H9 (cell line): ENCODE results near the gene METRN. TPM values are rescaled to one million over a fixed set of nuclear protein-coding genes. Genes with fewer than 3 reads are reported as not detected.

Experiments used
- DNase-seq: peaks from one replicate; pipeline ENCODE4 v3.0.0-alpha.2; 2017
- H2AFZ ChIP-seq: one replicate; pipeline ENCODE4 v1.6.1; 2013; ENCODE audit warnings: mild to moderate bottlenecking, low read length, control low read depth, moderate library complexity
- H2AK5ac ChIP-seq: 2 replicates; pipeline ENCODE4 v1.6.1; 2013; ENCODE audit warnings: low read length, control low read depth, mixed read lengths; ENCODE audit not compliant: insufficient read length
- H2BK120ac ChIP-seq: one replicate; pipeline ENCODE4 v1.6.1; 2013; ENCODE audit warnings: low read depth, mild to moderate bottlenecking, low read length, control low read depth, inconsistent platforms; ENCODE audit not compliant: poor library complexity, severe bottlenecking
- H2BK12ac ChIP-seq: 2 replicates; pipeline ENCODE4 v1.6.1; 2013; ENCODE audit warnings: low read length, control low read depth, mixed read lengths, low read depth; ENCODE audit not compliant: insufficient read length
- H2BK15ac ChIP-seq: 2 replicates; pipeline ENCODE4 v1.6.1; 2013; ENCODE audit warnings: low read depth, low read length, control low read depth
- H2BK20ac ChIP-seq: one replicate; pipeline ENCODE4 v1.6.1; 2013; ENCODE audit warnings: low read depth, mild to moderate bottlenecking, low read length, control low read depth, inconsistent platforms; ENCODE audit not compliant: poor library complexity, severe bottlenecking
- H2BK5ac ChIP-seq: 2 replicates; pipeline ENCODE4 v1.6.1; 2013; ENCODE audit warnings: low read length, control low read depth, mixed read lengths; ENCODE audit not compliant: insufficient read length
- H3K14ac ChIP-seq: 2 replicates; pipeline ENCODE4 v1.6.1; 2013; ENCODE audit warnings: low read length, control low read depth; ENCODE audit not compliant: insufficient read depth
- H3K18ac ChIP-seq: 2 replicates; pipeline ENCODE4 v1.6.1; 2013; ENCODE audit warnings: low read depth, mild to moderate bottlenecking, mixed read lengths, low read length, control low read depth; ENCODE audit not compliant: insufficient read length
- H3K23ac ChIP-seq: 2 replicates; pipeline ENCODE4 v1.6.1; 2013; ENCODE audit warnings: low read length, control low read depth, mixed read lengths, low read depth; ENCODE audit not compliant: insufficient read length
- H3K23me2 ChIP-seq: 2 replicates; pipeline ENCODE4 v1.6.1; 2013; ENCODE audit warnings: low read depth, mild to moderate bottlenecking, mixed read lengths, low read length, control low read depth; ENCODE audit not compliant: insufficient read length, poor library complexity, severe bottlenecking
- H3K27ac ChIP-seq: 2 replicates; pipeline ENCODE4 v1.5.1; 2013; ENCODE audit warnings: low read length, control low read depth, mixed read lengths, low read depth; ENCODE audit not compliant: insufficient read length
- H3K27me3 ChIP-seq: 2 replicates; pipeline ENCODE4 v1.6.1; 2013; ENCODE audit warnings: low read length, control low read depth, inconsistent platforms; ENCODE audit not compliant: insufficient read depth
- H3K4ac ChIP-seq: 2 replicates; pipeline ENCODE4 v1.6.1; 2013; ENCODE audit warnings: low read depth, mild to moderate bottlenecking, control low read depth, inconsistent platforms, low read length, moderate library complexity
- H3K4me1 ChIP-seq: 2 replicates; pipeline ENCODE4 v1.6.1; 2013; ENCODE audit warnings: low read length, control low read depth, inconsistent platforms; ENCODE audit not compliant: insufficient read depth
- H3K4me2 ChIP-seq: 2 replicates; pipeline ENCODE4 v1.6.1; 2013; ENCODE audit warnings: low read length, control low read depth, mixed read lengths; ENCODE audit not compliant: insufficient read length, insufficient read depth
- H3K56ac ChIP-seq: 2 replicates; pipeline ENCODE4 v1.6.1; 2013; ENCODE audit warnings: low read depth, mild to moderate bottlenecking, mixed read lengths, low read length, control low read depth; ENCODE audit not compliant: insufficient read length
- H3K79me1 ChIP-seq: 2 replicates; pipeline ENCODE4 v1.6.1; 2013; ENCODE audit warnings: low read depth, mild to moderate bottlenecking, moderate library complexity, low read length, control low read depth, inconsistent platforms; ENCODE audit not compliant: insufficient read depth, poor library complexity, severe bottlenecking
- H3K79me2 ChIP-seq: 2 replicates; pipeline ENCODE4 v1.6.1; 2013; ENCODE audit warnings: low read length, control low read depth, inconsistent platforms; ENCODE audit not compliant: insufficient read depth
- H3K9ac ChIP-seq: 2 replicates; pipeline ENCODE4 v1.6.1; 2013; ENCODE audit warnings: low read length, control low read depth, mixed read lengths; ENCODE audit not compliant: insufficient read length; ENCODE audit errors: extremely low read depth
- H3K9me3 ChIP-seq: one replicate; pipeline ENCODE4 v1.6.1; 2013; ENCODE audit warnings: low read depth, low read length, inconsistent platforms; ENCODE audit not compliant: control insufficient read depth
- H3T11ph ChIP-seq: one replicate; pipeline ENCODE4 v1.6.1; 2013; ENCODE audit warnings: mild to moderate bottlenecking, low read length, control low read depth, inconsistent platforms
- H4K20me1 ChIP-seq: one replicate; pipeline ENCODE4 v1.6.1; 2013; ENCODE audit not compliant: control insufficient read depth, insufficient read length, insufficient read depth
- H4K5ac ChIP-seq: 2 replicates; pipeline ENCODE4 v1.6.1; 2013; ENCODE audit warnings: low read depth, mild to moderate bottlenecking, mixed read lengths, low read length, control low read depth; ENCODE audit not compliant: insufficient read length
- H4K8ac ChIP-seq: replicated peaks from 2 replicates; pipeline ENCODE4 v1.6.1; 2013; ENCODE audit warnings: low read length, control low read depth, mixed read lengths, low read depth; ENCODE audit not compliant: insufficient read length
- H4K91ac ChIP-seq: 2 replicates; pipeline ENCODE4 v1.6.1; 2013; ENCODE audit warnings: low read depth, mild to moderate bottlenecking, moderate library complexity, mixed read lengths, low read length, control low read depth; ENCODE audit not compliant: insufficient read length
- H3K27ac Mint-ChIP-seq, 3 experiments: 2 replicates in 2 of 3; 3 replicates in 1 of 3; pipeline ENCODE4 v1.8.0; 2020 to 2021; ENCODE audit warnings: mixed read lengths in 3 of 3, mild to moderate bottlenecking in 1 of 3, moderate library complexity in 1 of 3
- H3K27me3 Mint-ChIP-seq: 2 replicates; pipeline ENCODE4 v1.8.0; 2021; ENCODE audit warnings: low read depth, mild to moderate bottlenecking, moderate library complexity, mixed read lengths
- H3K36me3 Mint-ChIP-seq, 3 experiments: 2 replicates in 2 of 3; 3 replicates in 1 of 3; pipeline ENCODE4 v1.8.0; 2020 to 2021; ENCODE audit warnings: low read depth in 3 of 3, mixed read lengths in 3 of 3; ENCODE audit not compliant: insufficient read depth in 1 of 3
- H3K4me1 Mint-ChIP-seq, 2 experiments: 2 replicates each; pipeline ENCODE4 v1.8.0; 2020; ENCODE audit warnings: mixed read lengths in 2 of 2
- H3K4me3 Mint-ChIP-seq, 2 experiments: 2 replicates in 1 of 2; 3 replicates in 1 of 2; pipeline ENCODE4 v1.8.0; 2020 to 2021; ENCODE audit warnings: mild to moderate bottlenecking in 2 of 2, mixed read lengths in 2 of 2, moderate library complexity in 1 of 2
- H3K9me3 Mint-ChIP-seq, 2 experiments: 2 replicates in 1 of 2; 3 replicates in 1 of 2; pipeline ENCODE4 v1.8.0; 2020; ENCODE audit warnings: mild to moderate bottlenecking in 2 of 2, mixed read lengths in 2 of 2, moderate library complexity in 1 of 2
- WGBS: extraction: QIAGEN DNeasy Blood & Tissue Kit; methylation state at CpG from one replicate; pipeline ENCODE4 v1.1.7; 2013; ENCODE audit warnings: missing lambda C conversion rate, low lambda C conversion rate, mixed read lengths; ENCODE audit not compliant: insufficient read length; ENCODE audit errors: extremely low coverage; 5-methylcytosine and 5-hydroxymethylcytosine counted together
- total RNA-seq: library from RNA; stranded (reverse); gene quantifications from 2 replicates; pipeline ENCODE4 v1.2.1, GENCODE V29; 2021
- TF ChIP-seq, protein P1 (sequence below): fragments of 200-600 bp; sonication (generic); conservative IDR thresholded peaks from 3 replicates; pipeline ENCODE4 v1.8.0; 2021; ENCODE audit warnings: antibody characterized with exemption, mild to moderate bottlenecking

METRN gene
- total RNA-seq, 1 experiment from 2014 or later = 26.2 TPM

DNA sequence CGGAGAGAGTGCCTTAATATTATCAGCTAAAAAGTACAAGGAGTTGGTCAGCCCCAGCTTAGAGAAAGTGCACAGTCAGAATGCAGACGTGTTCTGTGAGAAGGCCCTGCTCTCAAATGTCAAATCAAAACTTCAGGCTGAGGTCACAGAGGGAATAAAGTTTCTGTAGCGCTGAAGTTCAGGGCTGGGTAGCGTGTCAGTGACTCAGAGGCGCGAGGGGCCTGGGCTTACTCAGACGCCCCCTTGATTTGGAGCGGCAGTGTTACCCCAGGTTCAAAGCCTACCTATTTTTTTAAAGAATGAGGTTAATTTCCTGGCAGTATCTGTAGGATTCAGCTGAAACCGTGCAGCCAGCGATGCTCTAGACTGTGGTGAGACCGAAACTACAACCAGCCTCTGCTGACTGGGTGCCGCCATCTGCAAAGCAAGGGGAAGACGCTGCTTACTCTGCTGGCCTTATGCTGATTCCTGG, 21.1 kb downstream of the METRN start:
- Histone ChIP-seq H4K20me1 (no peaks in the 10 kb centered on the region), H3K79me2 (no peaks in the 10 kb centered on the region), H3K14ac (no peak overlapping the region), H3K79me1 (no peaks in the 10 kb centered on the region), H2AK5ac (no peak overlapping the region), H2BK20ac (no peak overlapping the region), H3K23ac (no peak overlapping the region), H2BK12ac (no peak overlapping the region), H3T11ph (no peak overlapping the region), H3K9me3 (no peaks in the 10 kb centered on the region), H2BK15ac (no peak overlapping the region), H4K5ac (no peak overlapping the region), H3K56ac (no peak overlapping the region), H3K4me2 (no peak overlapping the region), H4K8ac (no peak overlapping the region), H3K27me3 (no peaks in the 10 kb centered on the region), H3K4ac (no peak overlapping the region), H3K9ac (no peak overlapping the region), H3K18ac (no peak overlapping the region), H2BK5ac (no peak overlapping the region), H2AFZ (no peak overlapping the region), H3K23me2 (peaks cover 6% of the 10 kb centered on the region), H2BK120ac (no peak overlapping the region), H3K4me1 (peaks cover 2% of the 10 kb centered on the region; the same call in 1 of the 2 replicates), H3K27ac (no peak overlapping the region), H4K91ac (no peak overlapping the region)
- Mint-ChIP-seq H3K4me1 (peaks cover 9 to 13% of the 10 kb centered on the region in 2 experiments), H3K4me3 (no peak overlapping the region), H3K27me3 (no peaks in the 10 kb centered on the region), H3K36me3 (peaks cover 5 to 36% (median 29%) of the 10 kb centered on the region in 3 experiments; a peak in 6 of 7 replicates), H3K27ac (no peak overlapping the region), H3K9me3 (no peaks in the 10 kb centered on the region)
- WGBS = no CpG with 5 or more reads among the region's 13 CpGs
- no peak for DNase-seq
- TF ChIP-seq, protein P1, sequence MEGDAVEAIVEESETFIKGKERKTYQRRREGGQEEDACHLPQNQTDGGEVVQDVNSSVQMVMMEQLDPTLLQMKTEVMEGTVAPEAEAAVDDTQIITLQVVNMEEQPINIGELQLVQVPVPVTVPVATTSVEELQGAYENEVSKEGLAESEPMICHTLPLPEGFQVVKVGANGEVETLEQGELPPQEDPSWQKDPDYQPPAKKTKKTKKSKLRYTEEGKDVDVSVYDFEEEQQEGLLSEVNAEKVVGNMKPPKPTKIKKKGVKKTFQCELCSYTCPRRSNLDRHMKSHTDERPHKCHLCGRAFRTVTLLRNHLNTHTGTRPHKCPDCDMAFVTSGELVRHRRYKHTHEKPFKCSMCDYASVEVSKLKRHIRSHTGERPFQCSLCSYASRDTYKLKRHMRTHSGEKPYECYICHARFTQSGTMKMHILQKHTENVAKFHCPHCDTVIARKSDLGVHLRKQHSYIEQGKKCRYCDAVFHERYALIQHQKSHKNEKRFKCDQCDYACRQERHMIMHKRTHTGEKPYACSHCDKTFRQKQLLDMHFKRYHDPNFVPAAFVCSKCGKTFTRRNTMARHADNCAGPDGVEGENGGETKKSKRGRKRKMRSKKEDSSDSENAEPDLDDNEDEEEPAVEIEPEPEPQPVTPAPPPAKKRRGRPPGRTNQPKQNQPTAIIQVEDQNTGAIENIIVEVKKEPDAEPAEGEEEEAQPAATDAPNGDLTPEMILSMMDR = no peak
